HG03196 (cell line): Measurements from ENCODE around the gene PLCD1.
A peak's percentile ranks its signal among the peaks of the same experiment; 100 is the strongest.

Experiments
- ATAC-seq: cut with Tn5 transposase; IDR thresholded peaks from one replicate; pipeline ENCODE4 v1.9.1; 2021; ENCODE audit not compliant: unreplicated experiment

Gene PLCD1

GRCh38 chr3:37968199-37968598 lies 61.2 kb downstream of the PLCD1 start:
- no peak for ATAC-seq

- ATAC-seq = peak; percentile 61
Measured at GRCh38 chr3:37967260-37967881, 62.1 kb downstream of the PLCD1 start.

GRCh38 chr3:37964716-37965115 lies 64.7 kb downstream of the PLCD1 start:
- no peak for ATAC-seq

DNA sequence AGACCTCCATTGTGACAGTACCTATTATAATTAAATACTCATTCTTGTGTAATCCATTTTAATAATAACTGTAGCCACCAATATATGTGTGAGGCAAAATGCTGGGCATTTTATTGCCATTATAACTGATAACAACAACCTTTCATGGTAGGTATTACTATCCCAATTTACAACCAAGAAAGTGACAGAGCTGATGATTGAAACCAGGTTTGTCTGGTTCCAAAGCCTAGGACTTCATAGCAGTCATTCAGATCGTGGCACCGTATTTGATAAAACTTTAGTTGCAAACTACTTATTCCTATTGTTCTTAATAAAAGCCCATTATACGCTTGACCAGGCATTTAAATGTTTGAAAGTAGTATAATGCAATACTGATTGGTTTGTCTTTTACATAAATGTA lies 65.3 kb downstream of the PLCD1 start:
- ATAC-seq = no peak

DNA sequence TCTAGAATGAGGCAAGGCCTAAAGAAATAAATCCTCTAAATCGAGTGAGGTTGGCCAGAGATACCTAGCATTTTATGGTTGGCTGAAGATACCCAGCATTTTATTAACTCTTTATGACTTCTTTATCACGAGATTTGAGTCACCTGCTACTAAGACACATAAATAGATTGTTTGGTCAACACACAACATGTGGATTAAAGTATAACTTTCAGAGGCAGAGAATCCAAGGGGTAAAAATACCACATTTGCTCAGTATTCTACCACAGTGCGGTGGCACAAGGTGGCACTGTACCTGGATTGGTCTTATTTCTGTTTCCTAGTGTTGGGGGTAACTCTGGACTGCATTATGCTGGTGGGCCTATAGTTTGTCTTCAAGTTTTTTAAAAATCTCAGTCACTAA lies 65.8 kb downstream of the PLCD1 start:
- ATAC-seq = no peak

DNA sequence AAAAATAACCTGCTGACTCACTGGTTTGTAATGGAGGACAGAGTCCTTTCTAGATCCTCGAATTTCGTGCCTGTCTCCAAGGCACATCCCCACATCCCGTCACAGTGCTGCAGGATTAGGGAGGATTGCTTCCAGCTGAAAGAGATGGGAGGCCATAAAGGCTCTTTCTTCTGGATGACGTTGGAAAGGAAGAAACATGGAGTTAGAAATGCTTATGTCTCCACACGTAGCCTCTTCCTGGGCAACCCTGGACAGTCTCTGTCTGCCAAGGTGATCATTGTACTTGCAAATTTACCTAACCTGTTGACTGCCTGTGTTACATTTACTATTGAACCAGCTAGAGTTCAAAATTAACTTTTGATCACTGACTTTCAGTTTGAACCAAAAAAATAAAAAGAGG lies 66.4 kb downstream of the PLCD1 start:
- ATAC-seq = no peak

GRCh38 chr3:37961622-37962431 lies 67.6 kb downstream of the PLCD1 start:
- no peak for ATAC-seq

DNA sequence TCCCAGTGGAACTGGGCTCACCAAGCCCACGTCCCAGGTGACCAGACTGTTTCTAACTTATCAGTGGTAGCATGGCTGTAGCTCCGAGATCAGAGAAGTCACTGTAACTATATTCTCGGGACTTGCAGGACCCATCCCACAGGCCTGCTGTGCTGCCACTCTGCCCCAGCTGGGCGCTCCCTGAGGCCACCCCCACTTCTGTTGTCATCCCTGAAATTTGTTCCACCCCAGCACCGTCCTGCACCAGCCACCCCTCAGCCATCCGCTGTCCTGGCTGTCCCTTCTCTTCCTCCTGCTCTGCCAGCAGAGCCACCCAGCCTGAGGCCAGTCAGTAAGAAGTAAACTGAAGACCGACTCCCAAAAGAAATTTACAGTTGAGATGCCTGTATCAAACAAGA lies 71.9 kb downstream of the PLCD1 start:
- ATAC-seq = no peak
